K562 (cell line): Measurements from ENCODE around the gene YPEL2. TPM values are rescaled to one million over a fixed set of nuclear protein-coding genes. Genes with fewer than 3 reads are reported as not detected.

Experiments used
- ATAC-seq: fragments of 200-7000 bp; cut with Tn5 transposase; 3 replicates; pipeline ENCODE4 v1.9.1; 2020; ENCODE audit warnings: moderate library complexity
- BruUV-seq: library from RNA; stranded (reverse); fragments of 400-500 nt; replicated peaks from 2 replicates; lab custom pipeline; 2021; lab: Mats Ljungman, UMichigan
- CTCF ChIA-PET: fragments of 300-600 bp; formaldehyde crosslinking; extraction: SDS; loops from one replicate; lab custom pipeline; 2021; ENCODE audit warnings: low intra/inter-chr PET ratio; lab: Yijun Ruan, JAX
- POLR2A ChIA-PET: fragments of 300-600, 350-650 bp; sonication (Branson Sonifier 250); formaldehyde crosslinking; extraction: SDS; loops from one replicate; lab custom pipeline; 2021; ENCODE audit warnings: antibody characterized with exemption, inconsistent platforms; lab: Yijun Ruan, JAX
- DNase-seq, 4 experiments: peaks; one replicate each; pipeline versions ENCODE4 v3.0.0 to v3.0.0-alpha.2; 2011 to 2018; ENCODE audit warnings: low spot score in 3 of 4, mixed read lengths in 3 of 4; ENCODE audit errors: extremely low read depth in 1 of 4
- FAIRE-seq: peaks from 2 replicates; lab custom pipeline; 2011; peaks lifted over from hg19 to GRCh38; lab: Jason Lieb, UNC
- H2AFZ ChIP-seq: 2 replicates; pipeline ENCODE4 v1.6.0; 2011; ENCODE audit warnings: low read depth, low read length, control low read depth, inconsistent platforms
- H3K27ac ChIP-seq: fragments of 200-600 bp; 3 replicates; pipeline ENCODE4 v1.8.0; 2011; ENCODE audit warnings: low read depth, mild to moderate bottlenecking, control low read depth, inconsistent platforms, low read length, moderate library complexity, mixed read lengths; ENCODE audit errors: extremely low read depth
- H3K27me3 ChIP-seq, 2 experiments: fragments of 300-600 bp in 1 of 2; 2 replicates in 1 of 2; 3 replicates in 1 of 2; pipeline versions ENCODE4 v1.6.0 to v1.8.0; 2011; ENCODE audit warnings: inconsistent platforms in 2 of 2, low read length in 2 of 2, mild to moderate bottlenecking in 1 of 2, mixed read lengths in 1 of 2, moderate library complexity in 1 of 2; ENCODE audit not compliant: control insufficient read depth in 2 of 2, insufficient read depth in 2 of 2
- H3K36me3 ChIP-seq: fragments of 300-600 bp; 3 replicates; pipeline ENCODE4 v1.8.0; 2011; ENCODE audit warnings: mild to moderate bottlenecking, low read length, inconsistent platforms; ENCODE audit not compliant: control insufficient read depth, insufficient read depth
- H3K4me1 ChIP-seq, 2 experiments: fragments of 200-600 bp in 1 of 2; replicated peaks in 1 of 2; 2 replicates in 1 of 2; 3 replicates in 1 of 2; pipeline versions ENCODE4 v1.5.1 to v1.8.0; 2011; ENCODE audit warnings: inconsistent platforms in 2 of 2, low read length in 2 of 2, mild to moderate bottlenecking in 1 of 2, mixed read lengths in 1 of 2, moderate library complexity in 1 of 2; ENCODE audit not compliant: control insufficient read depth in 2 of 2, insufficient read depth in 2 of 2
- H3K4me2 ChIP-seq: 2 replicates; pipeline ENCODE4 v1.6.1; 2011; ENCODE audit warnings: low read length, control low read depth, inconsistent platforms, mixed read lengths; ENCODE audit not compliant: insufficient read depth
- H3K4me3 ChIP-seq: fragments of 200-600 bp; sonication (generic), shearing (Covaris generic); 2 replicates; pipeline ENCODE4 v1.5.1; 2016; ENCODE audit warnings: control low read depth, inconsistent platforms
- H3K79me2 ChIP-seq: fragments of 200-600 bp; 3 replicates; pipeline ENCODE4 v1.8.0; 2011; ENCODE audit warnings: low read length, inconsistent platforms; ENCODE audit not compliant: control insufficient read depth, insufficient read depth
- H3K9ac ChIP-seq, 2 experiments: 2 replicates each; pipeline versions ENCODE4 v1.6.0 to v1.6.1; 2011; ENCODE audit warnings: low read depth in 2 of 2, low read length in 2 of 2, control low read depth in 1 of 2, inconsistent platforms in 1 of 2, mild to moderate bottlenecking in 1 of 2, mixed read lengths in 1 of 2; ENCODE audit not compliant: insufficient read depth in 1 of 2
- H3K9me1 ChIP-seq: one replicate; pipeline ENCODE4 v1.6.0; 2011; ENCODE audit warnings: inconsistent platforms, mild to moderate bottlenecking, low read length, moderate library complexity; ENCODE audit not compliant: control insufficient read depth, insufficient read depth
- H3K9me3 ChIP-seq: replicated peaks from 2 replicates; pipeline ENCODE4 v1.5.1; 2011; ENCODE audit warnings: low read depth, low read length, inconsistent platforms; ENCODE audit not compliant: control insufficient read depth, insufficient read depth
- H4K20me1 ChIP-seq: replicated peaks from 2 replicates; pipeline ENCODE4 v1.6.1; 2011; ENCODE audit warnings: low read length, inconsistent platforms, mixed read lengths; ENCODE audit not compliant: control insufficient read depth, insufficient read depth
- ESRRA ChIP-seq: fragments of 450-650 bp; IDR thresholded peaks from 2 replicates; pipeline ENCODE4 v1.6.1; 2014; ENCODE audit warnings: low read depth, mild to moderate bottlenecking, moderate library complexity, borderline replicate concordance
- FOXJ3 ChIP-seq: sonication (generic); formaldehyde crosslinking; IDR thresholded peaks from 2 replicates; pipeline ENCODE4 v1.4.0; 2020; ENCODE audit warnings: mild to moderate bottlenecking, missing genetic modification reagents
- HDAC2 ChIP-seq: fragments of 450-650 bp; IDR thresholded peaks from 2 replicates; pipeline ENCODE4 v1.6.1; 2016; ENCODE audit warnings: mild to moderate bottlenecking
- HDAC6 ChIP-seq: IDR thresholded peaks from 2 replicates; pipeline ENCODE4 v1.6.1; 2012; ENCODE audit warnings: low read depth, mild to moderate bottlenecking, control low read depth, inconsistent platforms, low read length, moderate library complexity
- HNRNPH1 ChIP-seq: fragments of 200-400 bp; formaldehyde crosslinking; optimal IDR thresholded peaks from 2 replicates; pipeline ENCODE3; 2017; ENCODE audit warnings: low read depth, mild to moderate bottlenecking, low read length, moderate library complexity
- IFI16 ChIP-seq: fragments of 250-450 bp; sonication (Bioruptor Pico); IDR thresholded peaks from 2 replicates; pipeline ENCODE4 v2.1.2; 2022; ENCODE audit warnings: mild to moderate bottlenecking, inconsistent platforms
- IRF9 ChIP-seq: fragments of 450-650 bp; IDR thresholded peaks from 2 replicates; pipeline ENCODE4 v1.6.1; 2016; ENCODE audit warnings: missing biosample characterization, missing genetic modification characterization
- NCOA1 ChIP-seq: fragments of 450-650 bp; IDR thresholded peaks from 2 replicates; pipeline ENCODE4 v1.6.1; 2016; ENCODE audit warnings: low read depth
- YY1 ChIP-seq, 3 experiments: IDR thresholded peaks; 2 replicates each; pipeline ENCODE4 v1.6.1; 2011; ENCODE audit warnings: low read length in 2 of 3, mild to moderate bottlenecking in 2 of 3, moderate library complexity in 2 of 3, borderline replicate concordance in 1 of 3, control low read depth in 1 of 3, low read depth in 1 of 3; ENCODE audit not compliant: insufficient read depth in 3 of 3, insufficient replicate concordance in 2 of 3, control insufficient read depth in 1 of 3, insufficient read length in 1 of 3; ENCODE audit errors: extremely low read depth in 1 of 3
- ZBTB26 ChIP-seq: fragments of 450-650 bp; formaldehyde crosslinking; IDR thresholded peaks from 2 replicates; pipeline ENCODE4 v1.4.0; 2022; ENCODE audit warnings: missing genetic modification characterization
- ZBTB5 ChIP-seq: fragments of 450-650 bp; IDR thresholded peaks from 2 replicates; pipeline ENCODE4 v1.6.1; 2017; ENCODE audit warnings: antibody characterized with exemption
- WGBS: fragments of 100-300 bp; shearing (Covaris generic); methylation state at CpG from one replicate; pipeline ENCODE4 v1.1.6; 2016; ENCODE audit warnings: low coverage, mixed read lengths; ENCODE audit not compliant: insufficient coverage; ENCODE audit errors: missing lambda C conversion rate; 5-methylcytosine and 5-hydroxymethylcytosine counted together
- in situ Hi-C: fragments of 300-500 bp; cut with MboI; formaldehyde crosslinking; loops from 4 replicates; pipeline ENCODE4 v1.15.0; 2018; ENCODE audit warnings: inconsistent platforms, mixed read lengths
- intact Hi-C: fragments of 100-400 bp; cut with micrococcal nuclease; formaldehyde crosslinking; loops from 2 replicates; pipeline ENCODE4 v1.14.2; 2022
- polyA plus RNA-seq, 8 experiments: library from polyadenylated mRNA; depleted of rRNA in 4 of 8; stranded (reverse) in 5 of 8; unstranded in 3 of 8; fragments of >200 nt; fragmentation: Nextera tagmentation in 2 of 8; fragmentation: Illumina TruSeq in 1 of 8; extraction: Ambion mirVana in 2 of 8; extraction: Trizol in 1 of 8; gene quantifications; 2 replicates each; pipeline versions ENCODE4 v1.2.1 to v1.2.3, GENCODE V29; 2011 to 2014; ENCODE audit warnings: inconsistent platforms in 1 of 8, missing spikeins in 1 of 8
- total RNA-seq, 7 experiments: library from RNA; depleted of rRNA in 6 of 7; stranded (reverse); fragments of >200 nt in 6 of 7; fragmentation: Illumina TruSeq in 2 of 7; extraction: Trizol in 2 of 7; gene quantifications; 2 replicates each; pipeline versions ENCODE4 v1.2.1 to v1.2.3, GENCODE V29; 2011 to 2021; ENCODE audit warnings: low replicate concordance in 1 of 7

Gene YPEL2
- total and polyA plus RNA-seq, 9 of the 15 experiments (the other 6 are each of a cell fraction or from before 2014, with no cell fraction given) = 0.11 to 2.4 (median 0.47) TPM

GRCh38 chr17:59401274-59401673 is 69.8 kb downstream of the YPEL2 start:
- CTCF ChIA-PET = no interaction called here
- FAIRE-seq = no peak

More at GRCh38 chr17:59401274-59401673, 69.8 kb downstream of the YPEL2 start:
- DNase-seq = no peak
- in situ Hi-C loops = no loop called here
- Histone ChIP-seq H3K4me3 (no peak overlapping the region), H3K27ac (no peak overlapping the region), H2AFZ (no peak overlapping the region), H3K9me3 (no peaks in the 10 kb centered on the region), H3K4me1 (no peaks in the 10 kb centered on the region), H4K20me1 (no peaks in the 10 kb centered on the region), H3K9me1 (no peaks in the 10 kb centered on the region), H3K9ac (no peak overlapping the region), H3K27me3 (peaks cover 3 to 19% of the 10 kb centered on the region in 2 experiments), H3K36me3 (no peaks in the 10 kb centered on the region), H3K79me2 (no peaks in the 10 kb centered on the region), H3K4me2 (no peak overlapping the region)
- BruUV-seq = no TSS peak
- ATAC-seq = no peak
- TF ChIP-seq ESRRA (no peak), IRF9 (tag) (no peak), FOXJ3 (CRISPR knock-in tag) (no peak), IFI16 (no peak), ZBTB26 (CRISPR knock-in tag) (no peak), HNRNPH1 (no peak), HDAC6 (no peak), YY1 (IDR thresholded peaks at IDR 0.05; ENCODE audit: borderline replicate concordance in 1 of 3, control insufficient read depth in 1 of 3, extremely low read depth in 1 of 3, insufficient read depth in 3 of 3, insufficient read length in 1 of 3, insufficient replicate concordance in 2 of 3, low read depth in 1 of 3, low read length in 2 of 3) (no peak), ZBTB5 (no peak), NCOA1 (no peak), HDAC2 (no peak)
- POLR2A ChIA-PET = interaction anchor here (0.8 to 1.1 kb wide), 2 partner anchors 9 to 11 kb away, joined by 3 read pairs; no protein-coding TSS in a partner anchor
- intact Hi-C loops = loop anchor here (5.0 kb wide), 1 partner anchor 34 kb away; no protein-coding TSS in a partner anchor
- WGBS = 49% methylated on average over 3 of the region's 3 CpGs
